GM21390 (cell line): ENCODE data around the gene SLC36A4.
"Not testable (repeated sequence)": the region's sequence is repeated elsewhere in the genome, so short reads cannot be mapped to it uniquely, and the experiment has no call there.

Experiments used
- ATAC-seq: cut with Tn5 transposase; IDR thresholded peaks from one replicate; pipeline ENCODE4 v1.9.1; 2021; ENCODE audit not compliant: unreplicated experiment

Gene SLC36A4

GRCh38 chr11:93197380-93198214 is at the start of gene SLC36A4:
TSS of gene SLC36A4 (minus strand) at chr11:93197991. CDS start at chr11:93197832, 159 bp downstream.
- peak; percentile 88 for ATAC-seq

GRCh38 chr11:93246790-93247189 is 49.0 kb upstream of the SLC36A4 start:
- not testable (repeated sequence) for ATAC-seq

GRCh38 chr11:93244018-93244417 is 46.2 kb upstream of the SLC36A4 start:
- ATAC-seq = no peak

GRCh38 chr11:93239966-93240365 is 42.2 kb upstream of the SLC36A4 start:
- ATAC-seq = no peak

GRCh38 chr11:93238956-93239355 is 41.2 kb upstream of the SLC36A4 start:
- ATAC-seq = no peak

GRCh38 chr11:93236741-93237675 is 39.2 kb upstream of the SLC36A4 start:
- ATAC-seq = no peak

- ATAC-seq = peak; percentile 99
Measured at GRCh38 chr11:93234602-93235207, 36.9 kb upstream of the SLC36A4 start.

GRCh38 chr11:93229876-93230275 is 32.1 kb upstream of the SLC36A4 start:
- ATAC-seq = no peak

- no peak for ATAC-seq
Measured at GRCh38 chr11:93225662-93226061, 27.9 kb upstream of the SLC36A4 start.

GRCh38 chr11:93221539-93221938 is 23.7 kb upstream of the SLC36A4 start:
- no peak for ATAC-seq

GRCh38 chr11:93220078-93220477 is 22.3 kb upstream of the SLC36A4 start:
- no peak for ATAC-seq

- peak; percentile 78 for ATAC-seq
Measured at GRCh38 chr11:93219440-93219839, 21.6 kb upstream of the SLC36A4 start.

- no peak for ATAC-seq
Measured at GRCh38 chr11:93216511-93217101, 18.8 kb upstream of the SLC36A4 start.

GRCh38 chr11:93213622-93214021 is 15.8 kb upstream of the SLC36A4 start:
- no peak for ATAC-seq

- no peak for ATAC-seq
Measured at GRCh38 chr11:93212094-93212493, 14.3 kb upstream of the SLC36A4 start.

- ATAC-seq = no peak
Measured at GRCh38 chr11:93209466-93209865, 11.7 kb upstream of the SLC36A4 start.

GRCh38 chr11:93208663-93209270 is 11.0 kb upstream of the SLC36A4 start:
- no peak for ATAC-seq

- ATAC-seq = no peak
Measured at GRCh38 chr11:93199616-93200015, 1.8 kb upstream of the SLC36A4 start.

- ATAC-seq = no peak
Measured at GRCh38 chr11:93198215-93198845, 539 bp upstream of the SLC36A4 start.

- ATAC-seq = peak; percentile 21
Measured at GRCh38 chr11:93196816-93197379, 893 bp downstream of the SLC36A4 start.
